Measurements from ENCODE around the gene NTN5.
A peak's percentile ranks its signal among the peaks of the same experiment; 100 is the strongest.

Gene NTN5

DNA sequence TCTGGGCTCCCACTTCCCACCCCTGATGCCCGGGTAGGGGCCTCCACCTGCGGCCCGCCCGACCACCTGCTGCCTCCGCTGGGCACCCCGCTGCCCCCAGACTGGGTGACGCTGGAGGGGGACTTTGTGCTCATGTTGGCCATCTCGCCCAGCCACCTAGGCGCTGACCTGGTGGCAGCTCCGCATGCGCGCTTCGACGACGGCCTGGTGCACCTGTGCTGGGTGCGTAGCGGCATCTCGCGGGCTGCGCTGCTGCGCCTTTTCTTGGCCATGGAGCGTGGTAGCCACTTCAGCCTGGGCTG, 43.6 kb downstream of the NTN5 start:
- TF ChIP-seq, protein P1, sequence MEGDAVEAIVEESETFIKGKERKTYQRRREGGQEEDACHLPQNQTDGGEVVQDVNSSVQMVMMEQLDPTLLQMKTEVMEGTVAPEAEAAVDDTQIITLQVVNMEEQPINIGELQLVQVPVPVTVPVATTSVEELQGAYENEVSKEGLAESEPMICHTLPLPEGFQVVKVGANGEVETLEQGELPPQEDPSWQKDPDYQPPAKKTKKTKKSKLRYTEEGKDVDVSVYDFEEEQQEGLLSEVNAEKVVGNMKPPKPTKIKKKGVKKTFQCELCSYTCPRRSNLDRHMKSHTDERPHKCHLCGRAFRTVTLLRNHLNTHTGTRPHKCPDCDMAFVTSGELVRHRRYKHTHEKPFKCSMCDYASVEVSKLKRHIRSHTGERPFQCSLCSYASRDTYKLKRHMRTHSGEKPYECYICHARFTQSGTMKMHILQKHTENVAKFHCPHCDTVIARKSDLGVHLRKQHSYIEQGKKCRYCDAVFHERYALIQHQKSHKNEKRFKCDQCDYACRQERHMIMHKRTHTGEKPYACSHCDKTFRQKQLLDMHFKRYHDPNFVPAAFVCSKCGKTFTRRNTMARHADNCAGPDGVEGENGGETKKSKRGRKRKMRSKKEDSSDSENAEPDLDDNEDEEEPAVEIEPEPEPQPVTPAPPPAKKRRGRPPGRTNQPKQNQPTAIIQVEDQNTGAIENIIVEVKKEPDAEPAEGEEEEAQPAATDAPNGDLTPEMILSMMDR (IDR thresholded peaks at IDR 0.05; ENCODE audit: unreplicated experiment in 3 of 3): no peak
- no peak overlapping the region for H3K27ac Mint-ChIP-seq
- H3K4me1 Mint-ChIP-seq: peaks cover 27% of the 10 kb centered on the region
- no peak overlapping the region for H3K4me3 Mint-ChIP-seq
- H3K36me3 Mint-ChIP-seq (ENCODE audit: low read depth): no peaks in the 10 kb centered on the region
- H3K9me3 Mint-ChIP-seq: no peaks in the 10 kb centered on the region
- H3K27me3 Mint-ChIP-seq (ENCODE audit: low read depth): no peaks in the 10 kb centered on the region

DNA sequence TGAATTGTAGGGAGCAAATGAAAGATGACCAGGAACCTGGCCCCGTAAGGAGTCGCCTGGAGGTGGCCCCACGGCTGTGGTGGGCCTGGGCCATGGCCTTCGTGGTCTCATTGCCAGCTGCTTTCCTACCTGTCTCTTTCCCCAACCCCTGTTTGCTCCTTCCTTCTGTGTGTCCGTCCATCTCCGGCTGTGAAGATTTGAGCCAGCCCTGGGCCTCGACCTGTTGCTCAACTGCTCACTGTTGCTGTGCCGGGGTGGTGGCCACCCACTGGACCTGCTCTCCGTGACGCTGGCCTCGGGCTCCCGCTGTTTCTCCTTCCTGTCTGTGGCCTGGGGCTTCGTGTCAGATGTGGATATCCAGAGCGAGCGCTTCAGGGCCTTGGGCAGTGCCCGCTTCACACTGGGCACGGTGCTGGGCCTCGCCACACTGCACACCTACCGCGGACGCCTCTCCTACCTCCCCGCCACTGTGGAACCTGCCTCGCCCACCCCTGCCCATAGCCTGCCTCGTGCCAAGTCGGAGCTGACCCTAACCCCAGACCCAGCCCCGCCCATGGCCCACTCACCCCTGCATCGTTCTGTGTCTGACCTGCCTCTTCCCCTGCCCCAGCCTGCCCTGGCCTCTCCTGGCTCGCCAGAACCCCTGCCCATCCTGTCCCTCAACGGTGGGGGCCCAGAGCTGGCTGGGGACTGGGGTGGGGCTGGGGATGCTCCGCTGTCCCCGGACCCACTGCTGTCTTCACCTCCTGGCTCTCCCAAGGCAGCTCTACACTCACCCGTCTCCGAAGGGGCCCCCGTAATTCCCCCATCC, 44.1 kb downstream of the NTN5 start:
- Mint-ChIP-seq H3K4me3 (peak overlapping the region in 1 of 3 experiments; percentile 35), H3K9me3 (no peaks in the 10 kb centered on the region), H3K27me3 (ENCODE audit: low read depth) (no peaks in the 10 kb centered on the region), H3K36me3 (ENCODE audit: low read depth) (no peaks in the 10 kb centered on the region), H3K4me1 (peaks cover 28% of the 10 kb centered on the region), H3K27ac (peak overlapping the region in 1 of 3 experiments; percentile 8)
- TF ChIP-seq, protein P1 (IDR thresholded peaks at IDR 0.05; ENCODE audit: unreplicated experiment in 3 of 3): no peak

DNA sequence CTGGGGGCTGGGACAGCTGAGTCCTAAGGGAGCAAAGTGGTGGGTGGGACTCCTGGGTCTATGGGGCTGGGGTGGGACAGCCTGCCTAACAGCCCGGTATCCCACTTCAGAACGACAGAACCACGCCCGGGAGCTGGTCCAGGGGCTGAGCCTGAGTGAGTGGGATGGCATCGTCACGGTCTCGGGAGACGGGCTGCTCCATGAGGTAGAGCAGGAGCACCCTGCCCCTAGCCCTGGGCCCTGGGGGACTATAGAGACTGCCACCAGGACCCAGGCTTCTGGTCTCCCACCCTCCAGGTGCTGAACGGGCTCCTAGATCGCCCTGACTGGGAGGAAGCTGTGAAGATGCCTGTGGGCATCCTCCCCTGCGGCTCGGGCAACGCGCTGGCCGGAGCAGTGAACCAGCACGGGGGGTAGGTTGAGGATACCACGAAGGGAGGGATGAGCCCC, 44.9 kb downstream of the NTN5 start:
- no peak overlapping the region for H3K4me3 Mint-ChIP-seq
- peaks cover 34% of the 10 kb centered on the region for H3K4me1 Mint-ChIP-seq
- no peaks in the 10 kb centered on the region for H3K9me3 Mint-ChIP-seq
- H3K27me3 Mint-ChIP-seq (ENCODE audit: low read depth): no peaks in the 10 kb centered on the region
- TF ChIP-seq, protein P1 (IDR thresholded peaks at IDR 0.05; ENCODE audit: unreplicated experiment in 3 of 3): no peak
- no peak overlapping the region for H3K27ac Mint-ChIP-seq
- H3K36me3 Mint-ChIP-seq (ENCODE audit: low read depth): no peaks in the 10 kb centered on the region

DNA sequence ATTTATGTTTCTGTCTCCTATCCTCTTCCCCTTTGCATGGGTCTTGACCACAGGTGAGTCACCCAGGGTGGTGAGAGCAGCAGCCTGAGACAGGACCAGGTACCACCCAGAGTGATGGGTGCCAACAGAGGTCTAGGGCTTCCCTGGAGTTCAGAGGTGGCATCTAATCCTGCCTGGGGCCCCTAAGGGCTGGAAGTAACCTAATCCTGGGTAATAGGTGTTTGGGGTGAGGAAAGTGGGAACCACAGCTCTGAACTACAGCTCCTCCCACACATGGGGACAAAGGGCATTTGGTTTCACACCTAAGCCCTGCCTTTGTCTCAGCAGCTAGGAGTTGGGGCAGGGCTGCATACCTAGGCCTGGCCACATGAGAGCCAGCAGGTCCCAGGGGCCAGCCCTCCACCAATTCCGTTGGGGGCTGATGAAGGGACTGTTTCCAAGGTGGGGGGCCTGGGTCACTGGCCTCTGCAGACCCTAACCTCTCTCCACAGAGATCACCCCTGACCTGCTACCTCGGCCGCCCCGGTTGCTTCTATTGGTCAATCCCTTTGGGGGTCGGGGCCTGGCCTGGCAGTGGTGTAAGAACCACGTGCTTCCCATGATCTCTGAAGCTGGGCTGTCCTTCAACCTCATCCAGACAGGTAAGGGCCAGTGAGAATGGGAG, 45.5 kb downstream of the NTN5 start:
- Mint-ChIP-seq H3K9me3 (no peaks in the 10 kb centered on the region), H3K4me3 (peak overlapping the region in 2 of 3 experiments; percentile 31 to 51), H3K36me3 (ENCODE audit: low read depth) (no peaks in the 10 kb centered on the region), H3K27me3 (ENCODE audit: low read depth) (no peaks in the 10 kb centered on the region), H3K27ac (no peak overlapping the region), H3K4me1 (peaks cover 33% of the 10 kb centered on the region)
- TF ChIP-seq, protein P1 (IDR thresholded peaks at IDR 0.05; ENCODE audit: unreplicated experiment in 3 of 3): no peak

DNA sequence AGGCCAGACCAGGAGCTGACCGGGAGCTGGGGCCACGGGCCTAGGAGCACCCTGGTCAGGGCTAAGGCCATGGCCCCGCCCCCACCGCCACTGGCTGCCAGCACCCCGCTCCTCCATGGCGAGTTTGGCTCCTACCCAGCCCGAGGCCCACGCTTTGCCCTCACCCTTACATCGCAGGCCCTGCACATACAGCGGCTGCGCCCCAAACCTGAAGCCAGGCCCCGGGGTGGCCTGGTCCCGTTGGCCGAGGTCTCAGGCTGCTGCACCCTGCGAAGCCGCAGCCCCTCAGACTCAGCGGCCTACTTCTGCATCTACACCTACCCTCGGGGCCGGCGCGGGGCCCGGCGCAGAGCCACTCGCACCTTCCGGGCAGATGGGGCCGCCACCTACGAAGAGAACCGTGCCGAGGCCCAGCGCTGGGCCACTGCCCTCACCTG, 46.9 kb downstream of the NTN5 start:
- H3K27ac Mint-ChIP-seq: no peak overlapping the region
- H3K9me3 Mint-ChIP-seq: no peaks in the 10 kb centered on the region
- H3K36me3 Mint-ChIP-seq (ENCODE audit: low read depth): no peaks in the 10 kb centered on the region
- H3K4me1 Mint-ChIP-seq: peaks cover 41% of the 10 kb centered on the region
- TF ChIP-seq, protein P1 (IDR thresholded peaks at IDR 0.05; ENCODE audit: unreplicated experiment in 3 of 3): no peak
- H3K4me3 Mint-ChIP-seq: peak overlapping the region in 1 of 3 experiments; percentile 90
- no peaks in the 10 kb centered on the region for H3K27me3 Mint-ChIP-seq (ENCODE audit: low read depth)

All from nephron (organoid).